Right atrium auricular region (tissue), 2 donors: ENCODE measurements around the gene FUT9. TPM values are rescaled to one million over a fixed set of nuclear protein-coding genes. Genes with fewer than 3 reads are reported as not detected.

Experiments
- DNase-seq: peaks from one replicate; pipeline ENCODE4 v3.0.0-alpha.2; 2019; ENCODE audit warnings: low spot score
- H3K27ac ChIP-seq, 2 donors: fragments of 200-600 bp; sonication (generic); 1 replicate in 1 of 2; 2 replicates in 1 of 2; pipeline ENCODE4 v1.5.1; 2016 to 2019
- H3K27me3 ChIP-seq, 2 donors: fragments of 200-600 bp; sonication (generic); one replicate each; pipeline versions ENCODE4 v1.5.1 to v1.6.0; 2017 to 2019
- H3K36me3 ChIP-seq: fragments of 200-600 bp; sonication (generic); one replicate; pipeline ENCODE4 v1.5.1; 2016
- H3K4me1 ChIP-seq, 2 donors: fragments of 200-600 bp; sonication (generic); one replicate each; pipeline versions ENCODE4 v1.5.1 to v1.6.0; 2017 to 2019
- H3K4me3 ChIP-seq, 2 donors: fragments of 200-600 bp; sonication (generic); 1 replicate in 1 of 2; 2 replicates in 1 of 2; pipeline ENCODE4 v1.5.1; 2017 to 2019; ENCODE audit warnings: mild to moderate bottlenecking in 1 of 2, moderate library complexity in 1 of 2
- H3K9me3 ChIP-seq, 2 donors: fragments of 200-600 bp; sonication (generic); one replicate each; pipeline ENCODE4 v1.5.1; 2019
- CTCF ChIP-seq, 2 donors: fragments of 200-600 bp; sonication (generic); IDR thresholded peaks; one replicate each; pipeline ENCODE4 v1.5.1; 2019; ENCODE audit warnings: antibody characterized with exemption in 2 of 2
- total RNA-seq, 2 donors: library from RNA; depleted of rRNA; stranded (reverse); fragments of >200 nt; gene quantifications; one replicate each; pipeline ENCODE4 v1.1.0, GENCODE V29; 2016

FUT9 gene
- total RNA-seq, 2 donors from 2014 or later, result not detected

- H3K4me3 ChIP-seq, result no peak overlapping the region
- H3K9me3 ChIP-seq, result no peaks in the 10 kb centered on the region
- no peak overlapping the region for H3K27ac ChIP-seq
- TF ChIP-seq CTCF (IDR thresholded peaks at IDR 0.05), result no peak
- no peaks in the 10 kb centered on the region for H3K27me3 ChIP-seq
- DNase-seq, result no peak
- no peaks in the 10 kb centered on the region for H3K36me3 ChIP-seq
- H3K4me1 ChIP-seq, result no peaks in the 10 kb centered on the region
These were observed 122.6 kb downstream of the FUT9 start for GRCh38 chr6:96138406-96138805.

GRCh38 chr6:96142142-96142541 lies 126.4 kb downstream of the FUT9 start:
- no peaks in the 10 kb centered on the region for H3K27me3 ChIP-seq
- no peak for TF ChIP-seq CTCF (IDR thresholded peaks at IDR 0.05)
- no peak overlapping the region for H3K27ac ChIP-seq
- no peak for DNase-seq
- no peak overlapping the region for H3K4me3 ChIP-seq
- H3K36me3 ChIP-seq, result no peaks in the 10 kb centered on the region
- no peaks in the 10 kb centered on the region for H3K4me1 ChIP-seq
- no peaks in the 10 kb centered on the region for H3K9me3 ChIP-seq

- Histone ChIP-seq H3K27ac (no peak overlapping the region), H3K27me3 (no peaks in the 10 kb centered on the region), H3K4me3 (no peak overlapping the region), H3K36me3 (no peaks in the 10 kb centered on the region), H3K9me3 (no peaks in the 10 kb centered on the region), H3K4me1 (no peaks in the 10 kb centered on the region)
- DNase-seq, result no peak
- no peak for TF ChIP-seq CTCF (IDR thresholded peaks at IDR 0.05)
These were observed 134.7 kb downstream of the FUT9 start for GRCh38 chr6:96150431-96150830.

GRCh38 chr6:96151707-96152106 lies 135.9 kb downstream of the FUT9 start:
- Histone ChIP-seq H3K27me3 (no peaks in the 10 kb centered on the region), H3K36me3 (no peaks in the 10 kb centered on the region), H3K27ac (no peak overlapping the region), H3K4me3 (no peak overlapping the region), H3K9me3 (no peaks in the 10 kb centered on the region), H3K4me1 (no peaks in the 10 kb centered on the region)
- no peak for DNase-seq
- no peak for TF ChIP-seq CTCF (IDR thresholded peaks at IDR 0.05)

- Histone ChIP-seq H3K27me3 (no peaks in the 10 kb centered on the region), H3K9me3 (no peaks in the 10 kb centered on the region), H3K4me3 (no peak overlapping the region), H3K27ac (no peak overlapping the region), H3K36me3 (no peaks in the 10 kb centered on the region), H3K4me1 (no peaks in the 10 kb centered on the region)
- DNase-seq, result no peak
- no peak for TF ChIP-seq CTCF (IDR thresholded peaks at IDR 0.05)
These were observed 136.4 kb downstream of the FUT9 start for GRCh38 chr6:96152114-96152708.

- Histone ChIP-seq H3K27me3 (no peaks in the 10 kb centered on the region), H3K4me1 (no peaks in the 10 kb centered on the region), H3K4me3 (no peak overlapping the region), H3K9me3 (no peaks in the 10 kb centered on the region), H3K36me3 (no peaks in the 10 kb centered on the region), H3K27ac (no peak overlapping the region)
- no peak for TF ChIP-seq CTCF (IDR thresholded peaks at IDR 0.05)
- no peak for DNase-seq
These were observed 138.0 kb downstream of the FUT9 start for GRCh38 chr6:96153775-96154174.
